C4-2B (cell line): ENCODE measurements around the gene PIAS4.

Source experiments
- H3K27ac ChIP-seq: fragments of 450-650 bp; 2 replicates; pipeline ENCODE4 v1.5.1; 2017
- CTCF ChIP-seq: fragments of 450-650 bp; conservative IDR thresholded peaks from 2 replicates; pipeline ENCODE4 v1.5.1; 2017; ENCODE audit warnings: mild to moderate bottlenecking
- ZFX ChIP-seq: fragments of 450-650 bp; IDR thresholded peaks from 2 replicates; pipeline ENCODE4 v1.6.1; 2017

Gene PIAS4

GRCh38 chr19:3966051-3967017 is 41.2 kb upstream of the PIAS4 start:
- H3K27ac ChIP-seq, result no peak overlapping the region; the same call in 1 of the 2 replicates

GRCh38 chr19:3967983-3968382 is 39.6 kb upstream of the PIAS4 start:
- peak overlapping the region; percentile 82; the same call in 1 of the 2 replicates for H3K27ac ChIP-seq

More at GRCh38 chr19:3966051-3967017, 41.2 kb upstream of the PIAS4 start:
- TF ChIP-seq CTCF (no peak), ZFX (no peak)

GRCh38 chr19:3968556-3969434 is 38.7 kb upstream of the PIAS4 start:
- TF ChIP-seq CTCF (no peak), ZFX (no peak)
- peak overlapping the region; percentile 82 for H3K27ac ChIP-seq

GRCh38 chr19:3969435-3970312 is 37.9 kb upstream of the PIAS4 start:
- no peak for TF ChIP-seq CTCF
- TF ChIP-seq ZFX, result no peak
- peak overlapping the region; percentile 82 for H3K27ac ChIP-seq

- TF ChIP-seq CTCF, result no peak
- no peak for TF ChIP-seq ZFX
- H3K27ac ChIP-seq, result peak overlapping the region; percentile 82
Observed at GRCh38 chr19:3970313-3970807, 37.2 kb upstream of the PIAS4 start.

- H3K27ac ChIP-seq, result peak within 1 kb of the TSS; percentile 82
- TF ChIP-seq ZFX, result no peak
- TF ChIP-seq CTCF, result no peak
Observed at GRCh38 chr19:3970808-3971598, 36.5 kb upstream of the PIAS4 start, which contains the start of gene DAPK3. Gene DAPK3, minus strand, starts transcription at chr19:3971099. Its CDS starts 1,364 bp downstream, at chr19:3969735.
